GM18951 (cell line): ENCODE measurements around the gene COPS6.

Source experiments
- POLR2A ChIP-seq: IDR thresholded peaks from 4 replicates; pipeline ENCODE4 v1.6.1; 2011; ENCODE audit warnings: mild to moderate bottlenecking; ENCODE audit not compliant: insufficient read length, insufficient read depth; ENCODE audit errors: extremely low read depth
- in situ Hi-C: fragments of 300-500 bp; cut with MboI; formaldehyde crosslinking; loops from one replicate; pipeline ENCODE4 v1.12.0; 2022; ENCODE audit warnings: low sequenced_read_pairs, mixed read lengths, inconsistent platforms; ENCODE audit not compliant: unreplicated experiment

The COPS6 gene

DNA sequence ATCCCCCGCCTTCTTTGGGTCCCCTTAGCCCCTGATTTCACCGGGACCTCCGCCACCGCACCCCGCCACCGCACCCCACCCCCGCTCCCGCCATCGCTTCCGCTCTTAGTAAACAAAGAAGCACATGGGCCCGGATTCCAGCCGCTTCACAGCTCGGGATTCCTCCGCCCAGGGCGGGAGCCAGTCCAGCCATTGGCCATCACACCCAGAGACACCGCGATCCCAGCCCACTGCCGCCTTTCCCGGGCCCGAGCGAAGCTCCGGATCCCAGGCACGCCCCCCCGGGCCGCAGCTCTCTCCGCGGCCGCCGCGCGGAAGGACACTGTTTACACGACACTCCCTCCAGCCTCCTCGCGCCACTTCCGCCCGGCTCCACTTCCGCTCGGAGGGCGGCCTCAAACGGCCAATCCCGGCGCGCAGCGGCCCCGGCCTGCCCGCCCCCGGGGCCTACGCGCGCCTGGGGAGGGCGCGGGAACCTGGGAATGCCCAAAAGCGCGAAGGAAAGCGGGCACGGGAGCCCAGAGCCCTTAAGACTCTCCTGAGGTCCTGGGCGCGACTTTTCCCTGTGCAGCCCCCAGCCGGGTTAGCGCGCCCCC is 11.7 kb downstream of the COPS6 start:
- in situ Hi-C loops: no loop called here

DNA sequence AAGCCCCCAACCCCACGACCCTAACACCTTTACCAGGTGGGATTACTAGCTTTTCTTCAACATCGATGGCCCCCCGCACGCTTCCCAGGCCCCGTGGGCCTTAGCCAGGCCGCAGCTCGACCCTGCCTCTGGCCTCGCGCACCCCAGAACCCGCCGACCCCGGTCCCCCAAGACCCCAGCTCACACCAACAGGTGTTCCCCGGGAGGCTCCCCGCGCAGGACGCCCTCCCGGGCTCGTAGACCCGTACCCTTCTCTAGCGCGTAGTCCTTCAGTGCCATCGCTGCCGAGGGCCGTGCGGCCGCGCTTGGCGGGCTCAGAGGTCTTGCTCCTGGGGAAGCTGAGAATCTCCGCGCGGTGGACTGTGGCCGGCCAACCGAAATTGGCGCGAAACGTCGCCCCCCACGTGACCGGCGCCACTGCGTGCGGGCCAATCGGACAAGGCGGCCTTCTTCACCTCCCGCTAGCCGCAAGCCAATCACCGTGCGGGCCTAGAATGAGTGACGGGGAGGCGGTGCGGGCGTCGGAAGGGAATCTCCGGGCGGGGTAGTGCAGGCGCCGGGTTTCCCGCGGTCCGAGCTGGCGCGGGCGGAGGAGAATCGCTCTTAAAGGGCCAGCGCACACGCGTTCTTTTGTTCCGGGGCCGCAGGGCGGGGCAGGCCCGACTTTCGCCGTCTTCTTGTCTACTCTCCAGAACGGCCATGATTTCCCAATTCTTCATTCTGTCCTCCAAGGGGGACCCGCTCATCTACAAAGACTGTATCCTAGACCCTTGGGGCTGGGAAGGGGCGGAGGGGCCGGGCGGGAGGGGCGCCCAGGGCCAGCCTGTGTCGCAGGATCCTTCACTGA is 12.5 kb downstream of the COPS6 start, which contains the start of the genes AP4M1 and MCM7:
TSS of gene AP4M1 (plus strand) at position 628 of the 847 bp plus-strand sequence. CDS start at position 700, 72 bp downstream.
TSS of gene MCM7 (minus strand) at position 382 of the 847 bp plus-strand sequence. CDS start at position 279, 103 bp downstream.
- peak; percentile 73 for TF ChIP-seq POLR2A
- in situ Hi-C loops: no loop called here

More for the DNA sequence above, 11.7 kb downstream of the COPS6 start:
- peak; percentile 20 for TF ChIP-seq POLR2A

DNA sequence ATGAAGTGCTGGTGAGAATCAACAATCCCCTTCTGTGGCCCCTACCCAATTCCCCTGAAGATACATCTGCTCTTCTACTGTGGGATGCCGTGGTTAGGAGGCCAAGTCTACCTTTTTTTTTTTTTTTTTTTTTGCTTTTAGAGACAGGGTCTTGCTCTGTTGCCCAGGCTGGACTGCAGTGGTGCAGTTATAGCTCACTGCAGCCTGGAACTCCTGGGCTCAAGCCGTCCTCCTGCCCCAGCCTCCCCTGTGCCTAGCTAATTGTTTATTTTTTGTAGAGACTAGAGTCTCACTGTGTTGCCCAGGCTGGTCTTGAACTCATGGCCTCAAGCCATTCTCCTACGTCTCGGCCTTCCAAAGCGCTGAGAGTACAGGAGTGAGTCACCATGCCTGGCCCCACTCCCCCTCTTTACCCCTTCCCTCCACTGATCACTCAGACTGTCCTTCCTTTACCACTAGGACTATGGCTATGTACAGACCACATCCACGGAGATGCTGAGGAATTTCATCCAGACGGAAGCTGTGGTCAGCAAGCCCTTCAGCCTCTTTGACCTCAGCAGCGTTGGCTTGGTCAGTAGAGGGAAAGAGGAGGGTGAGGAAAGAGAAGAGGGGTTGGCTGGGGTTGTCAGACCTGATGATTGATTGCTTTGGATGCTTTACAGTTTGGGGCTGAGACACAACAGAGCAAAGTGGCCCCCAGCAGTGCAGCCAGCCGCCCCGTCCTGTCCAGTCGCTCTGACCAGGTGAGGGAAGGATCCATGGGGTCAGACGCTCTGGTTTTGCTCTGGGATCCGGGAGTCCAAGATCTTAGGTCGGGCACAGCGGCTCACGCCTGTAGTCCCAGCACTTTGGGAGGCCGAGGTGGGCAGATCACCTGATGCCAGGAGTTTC is 14.4 kb downstream of the COPS6 start:
- in situ Hi-C loops: no loop called here
- TF ChIP-seq POLR2A: no peak

DNA sequence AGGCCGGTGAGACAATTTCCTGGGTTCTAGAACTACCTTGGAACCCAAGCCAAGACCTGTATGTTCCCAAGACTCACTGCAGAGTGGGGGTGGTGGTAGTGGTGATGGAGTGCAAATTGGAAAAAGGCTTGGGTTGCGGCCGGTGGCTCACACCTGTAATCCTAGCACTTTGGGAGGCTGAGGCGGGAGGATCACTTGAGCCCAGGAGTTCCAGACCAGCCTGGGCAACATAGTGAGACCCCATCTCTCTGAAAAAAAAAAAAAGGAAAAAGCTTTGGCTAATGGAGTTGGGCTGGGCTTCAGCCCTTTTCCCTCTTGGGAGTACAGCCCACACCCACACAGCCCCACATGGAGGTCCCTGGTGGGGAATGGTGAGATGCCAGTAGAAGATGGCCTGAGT is 16.8 kb downstream of the COPS6 start:
- in situ Hi-C loops: no loop called here
- no peak for TF ChIP-seq POLR2A

DNA sequence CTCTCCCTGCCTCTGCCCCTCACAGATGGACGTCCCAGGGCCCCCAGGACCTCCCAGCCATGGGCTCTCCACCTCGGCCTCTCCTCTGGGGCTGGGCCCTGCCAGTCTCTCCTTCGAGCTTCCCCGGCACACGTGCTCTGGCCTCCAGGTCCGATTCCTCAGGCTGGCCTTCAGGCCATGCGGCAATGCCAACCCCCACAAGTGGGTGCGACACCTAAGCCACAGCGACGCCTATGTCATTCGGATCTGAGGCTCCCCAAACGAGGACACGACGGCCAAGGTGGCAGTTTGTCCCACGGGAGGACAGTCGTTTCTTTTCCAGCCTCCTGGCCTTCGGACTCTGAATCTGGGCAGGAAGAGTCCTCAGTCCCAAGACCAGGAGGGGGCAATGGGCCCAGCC is 17.9 kb downstream of the COPS6 start:
- no peak for TF ChIP-seq POLR2A
- in situ Hi-C loops: no loop called here

DNA sequence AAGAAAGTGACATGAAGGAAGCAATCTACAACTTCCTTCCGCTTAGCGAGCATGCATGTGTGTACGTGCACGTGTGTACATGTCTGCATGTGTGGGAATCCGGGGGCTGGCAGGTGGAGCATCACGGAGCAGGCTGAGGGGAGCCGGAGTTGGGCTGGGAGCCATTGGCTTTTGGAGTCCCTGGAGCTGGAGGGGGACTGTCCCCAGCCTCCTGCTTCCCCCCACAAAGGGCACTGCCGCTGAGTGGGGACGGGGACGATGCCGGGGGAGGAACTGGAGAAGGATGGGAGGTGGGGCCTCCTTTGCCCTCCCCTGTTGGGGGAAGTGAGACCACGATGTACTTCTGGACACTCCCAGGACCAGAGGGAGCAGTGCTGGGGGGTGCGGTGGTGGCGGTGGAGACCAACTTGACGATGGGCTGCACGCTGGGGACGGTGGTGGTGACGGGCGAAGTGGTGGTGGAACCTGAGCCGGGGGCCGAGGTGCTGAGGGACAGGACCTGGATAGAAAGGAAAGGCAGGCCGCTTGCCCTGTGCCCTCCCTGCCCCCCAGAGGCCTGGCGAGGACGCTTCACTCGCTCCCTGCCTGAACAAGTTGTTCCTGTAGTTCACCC is 18.5 kb downstream of the COPS6 start:
- TF ChIP-seq POLR2A: no peak
- in situ Hi-C loops: no loop called here

DNA sequence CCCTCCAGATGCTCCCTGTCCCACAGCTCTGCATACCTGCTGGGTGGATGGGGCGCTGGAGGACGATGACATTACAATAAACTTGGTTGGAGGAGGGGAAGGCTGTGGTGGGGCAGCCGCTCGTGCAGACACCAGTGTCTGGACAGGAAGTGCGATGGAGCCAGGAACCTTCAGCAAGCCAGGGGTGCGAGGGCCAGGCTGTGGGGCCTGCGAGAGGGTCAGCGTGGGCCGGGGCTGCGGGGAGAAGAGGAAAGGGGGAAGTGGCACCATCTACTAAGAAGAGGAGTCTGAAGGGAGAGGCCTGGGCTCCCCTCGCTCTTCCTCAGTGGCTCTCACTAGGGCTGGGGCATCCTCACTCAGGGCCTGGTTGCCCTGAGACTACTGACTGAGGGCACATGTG is 19.1 kb downstream of the COPS6 start:
- in situ Hi-C loops: no loop called here

DNA sequence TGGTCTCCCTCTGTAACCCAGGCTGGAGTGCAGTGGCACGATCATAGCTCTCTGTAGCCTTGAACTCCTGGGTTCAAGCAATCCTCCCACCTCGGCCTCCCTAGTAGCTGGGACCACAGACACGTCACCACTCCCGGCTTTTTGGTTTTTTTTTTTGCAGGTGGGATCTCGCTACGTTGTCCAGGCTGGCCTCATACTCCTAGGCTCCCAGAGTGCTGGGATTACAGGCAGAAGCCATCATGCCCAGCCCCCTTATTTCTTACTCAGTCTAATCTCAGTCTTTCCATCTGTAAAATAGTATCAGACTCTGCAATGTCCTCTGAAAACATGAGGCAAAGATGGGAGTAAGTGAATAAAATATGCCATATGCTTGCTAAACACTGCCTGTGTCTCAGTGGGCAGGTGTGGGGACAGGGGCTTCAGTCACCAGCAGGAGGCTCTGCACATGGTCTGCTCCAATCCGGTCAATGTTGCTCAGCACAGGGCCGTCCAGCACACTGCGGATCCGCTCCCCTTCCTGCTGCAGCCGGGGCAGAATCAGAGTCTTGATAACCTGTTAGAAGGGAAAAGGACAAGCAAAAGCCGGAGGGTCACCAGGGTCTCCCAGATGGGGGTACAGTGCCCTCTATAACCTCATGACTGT is 20.9 kb downstream of the COPS6 start:
- in situ Hi-C loops: no loop called here
- TF ChIP-seq POLR2A: no peak

More for the DNA sequence above, 19.1 kb downstream of the COPS6 start:
- no peak for TF ChIP-seq POLR2A

DNA sequence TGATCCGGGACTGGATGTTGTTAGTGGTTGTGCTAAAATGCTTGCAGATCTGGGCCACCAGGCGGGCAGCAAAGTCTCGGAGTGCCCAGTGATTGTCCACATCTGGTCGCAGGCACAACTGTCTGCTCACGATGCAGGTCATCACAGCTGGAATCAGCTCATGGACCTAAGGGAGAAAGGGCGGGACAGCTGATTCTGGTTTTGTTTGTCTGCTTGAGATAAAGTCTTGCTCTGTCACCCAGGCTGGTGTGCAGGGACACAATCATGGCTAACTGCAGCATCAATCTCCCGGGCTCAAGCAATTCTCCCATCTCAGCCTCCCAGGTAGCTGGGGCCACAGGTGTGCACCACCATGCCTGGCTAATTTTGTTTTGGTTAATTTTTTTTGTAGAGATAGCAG is 22.4 kb downstream of the COPS6 start:
- in situ Hi-C loops: no loop called here
- TF ChIP-seq POLR2A: no peak

DNA sequence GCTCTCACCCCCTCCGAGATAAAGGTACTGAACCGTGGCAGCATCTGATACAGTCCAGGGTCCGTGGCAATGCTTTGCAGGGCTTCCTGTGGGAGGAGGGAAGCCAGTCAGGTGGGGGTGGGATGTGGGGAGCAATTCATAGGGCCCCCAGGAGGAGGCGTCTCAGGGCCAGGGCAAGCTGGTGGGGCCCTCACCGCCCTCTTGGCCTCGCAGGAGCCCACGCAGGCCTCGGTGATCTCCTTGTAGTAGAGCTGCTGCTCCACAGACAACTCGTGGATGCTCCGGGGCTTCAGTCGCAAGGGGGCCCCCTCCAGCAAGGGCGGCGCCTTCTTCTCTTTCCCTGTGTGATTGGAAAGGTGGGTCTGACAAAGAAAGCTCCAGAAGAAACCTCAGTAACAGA is 23.1 kb downstream of the COPS6 start:
- in situ Hi-C loops: no loop called here
- TF ChIP-seq POLR2A: no peak

DNA sequence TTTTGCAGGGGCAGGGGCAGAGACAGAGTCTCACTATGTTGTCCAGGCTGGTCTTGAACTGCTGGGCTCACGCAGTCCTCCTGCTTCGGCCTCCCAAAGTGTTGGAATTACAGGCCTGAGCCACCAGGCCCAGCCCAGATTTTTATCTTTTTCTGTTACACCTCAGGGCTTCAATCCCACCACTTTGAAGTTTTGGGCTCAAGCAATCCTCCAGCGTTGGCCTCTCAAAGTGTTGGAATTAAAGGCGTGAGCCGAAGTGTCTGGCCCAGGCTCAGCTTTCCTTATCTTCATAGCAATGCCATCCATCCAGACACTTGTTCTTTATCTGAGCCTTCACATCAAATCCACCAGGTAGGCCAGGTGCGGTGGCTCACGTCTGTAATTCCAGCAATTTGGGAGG is 26.3 kb downstream of the COPS6 start:
- TF ChIP-seq POLR2A: no peak
- in situ Hi-C loops: no loop called here

DNA sequence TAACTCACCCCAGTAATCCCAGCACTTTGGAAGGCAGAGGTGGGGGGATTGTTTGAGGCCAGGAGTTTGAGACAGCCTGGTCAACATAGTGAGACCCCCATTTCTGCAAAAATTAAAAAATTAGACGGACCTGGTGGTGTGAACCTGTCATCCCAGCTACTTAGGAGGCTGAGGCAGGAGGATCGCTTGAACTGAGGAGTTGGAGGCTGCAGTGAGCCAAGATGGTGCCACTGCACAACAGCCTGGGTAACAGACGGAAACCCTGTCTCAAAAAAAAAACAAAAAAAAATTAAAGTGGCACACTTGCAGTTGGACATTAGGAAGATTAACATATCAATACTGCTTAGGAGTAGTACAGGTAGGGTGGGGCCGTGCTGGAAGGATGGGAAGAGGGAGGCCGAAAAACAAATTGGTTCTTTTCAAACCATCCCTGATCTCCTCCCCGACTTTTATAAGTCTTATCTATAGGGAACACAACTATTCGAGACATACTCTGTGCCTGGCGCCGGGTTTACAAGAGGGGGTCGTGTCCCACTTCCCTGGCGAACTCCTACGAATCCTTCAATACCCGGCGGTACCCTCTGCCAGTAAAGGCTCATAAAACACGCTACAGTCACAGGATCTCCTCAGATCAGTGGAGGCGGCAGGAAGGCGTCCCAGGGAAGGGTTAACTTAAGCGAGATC is 29.8 kb downstream of the COPS6 start:
- in situ Hi-C loops: no loop called here
- no peak for TF ChIP-seq POLR2A
